Ramos (cell line): Measurements from ENCODE around the gene THAP10.
"Not testable (repeated sequence)": the region's sequence is repeated elsewhere in the genome, so short reads cannot be mapped to it uniquely, and the experiment has no call there.

ENCODE experiments used
- in situ Hi-C: fragments of 300-500 bp; cut with MboI; formaldehyde crosslinking; loops from one replicate; pipeline ENCODE4 v1.14.3; 2022; ENCODE audit warnings: low sequenced_read_pairs; ENCODE audit not compliant: unreplicated experiment

Gene THAP10

GRCh38 chr15:70892002-70892911 lies at the start of gene THAP10, which contains the start of gene LRRC49:
TSS of gene THAP10 (minus strand) at chr15:70892433. CDS start at chr15:70892272, 161 bp downstream.
TSS of gene LRRC49 (plus strand) at chr15:70892826. CDS start at chr15:70892895, 69 bp downstream.
- in situ Hi-C loops: no loop called here

DNA sequence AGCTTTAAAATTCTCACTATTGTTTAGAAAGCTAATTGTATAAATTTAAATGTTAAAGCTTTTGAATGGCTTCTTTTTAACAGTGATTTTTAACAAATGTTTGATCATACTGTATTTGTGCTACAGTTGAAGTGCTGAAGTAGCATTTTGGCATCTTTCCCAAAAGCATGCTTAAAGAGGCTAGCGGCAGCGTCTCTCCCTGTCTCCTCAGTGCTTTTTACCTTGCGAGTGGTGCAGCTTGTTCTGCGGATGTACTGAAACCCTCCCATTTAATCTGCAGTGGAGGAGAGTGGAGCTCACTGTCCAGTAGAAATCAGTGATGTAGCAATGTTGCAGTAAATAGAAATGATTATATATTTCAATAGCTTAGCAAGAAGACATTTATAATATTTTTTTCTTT lies 44.1 kb upstream of the THAP10 start:
- in situ Hi-C loops: no loop called here

DNA sequence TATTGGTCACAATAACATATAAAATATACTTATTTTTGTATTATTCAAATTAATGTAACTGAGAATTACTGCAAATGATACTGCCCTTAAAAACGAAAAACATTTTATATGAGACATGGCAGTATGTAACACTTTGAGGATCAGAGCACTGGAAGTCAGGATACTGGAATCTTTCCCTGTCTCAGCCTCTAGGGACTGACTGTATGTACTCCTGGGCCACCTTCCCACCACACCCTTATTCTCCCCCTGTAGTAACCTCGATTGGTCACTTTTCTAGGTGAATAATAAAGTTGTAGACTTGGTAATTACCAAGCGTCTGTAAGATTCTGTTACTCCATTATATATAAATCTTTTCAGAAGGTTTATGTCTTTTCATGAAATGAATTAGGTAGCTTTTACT lies 43.4 kb upstream of the THAP10 start:
- in situ Hi-C loops: no loop called here

GRCh38 chr15:70933411-70933810 lies 41.2 kb upstream of the THAP10 start:
- in situ Hi-C loops: no loop called here

GRCh38 chr15:70932397-70932796 lies 40.2 kb upstream of the THAP10 start:
- in situ Hi-C loops: no loop called here

- in situ Hi-C loops: no loop called here
These were observed 39.6 kb upstream of the THAP10 start for GRCh38 chr15:70931821-70932220.

GRCh38 chr15:70926914-70927313 lies 34.7 kb upstream of the THAP10 start:
- in situ Hi-C loops: not testable (repeated sequence)

DNA sequence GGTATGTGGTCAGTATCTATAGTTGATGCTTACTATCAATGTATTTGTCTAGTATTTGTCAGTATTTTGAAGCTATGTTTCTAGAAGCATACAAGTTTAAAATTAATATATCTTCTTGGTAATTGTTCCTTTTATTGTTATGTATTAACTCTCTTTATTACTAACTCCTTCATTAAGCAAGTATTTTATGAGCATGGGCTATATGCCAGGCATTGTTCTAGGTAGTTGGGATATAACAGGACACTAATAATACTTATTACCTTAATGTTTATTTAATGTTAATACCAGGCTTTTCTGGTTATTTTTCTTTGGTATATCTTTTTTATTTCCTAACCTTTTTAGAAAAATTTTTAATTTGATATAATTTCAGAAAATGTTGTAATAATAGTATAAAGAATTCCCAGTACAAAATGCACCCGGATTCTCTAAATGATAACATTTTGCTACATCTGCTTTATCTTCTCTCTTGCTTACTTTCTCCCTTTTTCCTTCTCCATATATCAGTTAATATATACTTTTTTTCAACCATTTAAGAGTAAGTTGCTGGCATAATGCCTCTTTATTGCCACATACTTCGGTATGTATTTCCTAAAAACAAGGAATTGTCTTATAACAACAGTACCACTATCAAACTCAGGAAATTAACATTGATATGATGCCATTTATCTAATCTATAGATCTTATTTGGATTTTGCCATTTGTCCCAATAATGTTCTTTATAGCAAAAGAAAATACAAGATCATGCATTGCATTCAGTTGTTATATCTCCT lies 31.3 kb upstream of the THAP10 start:
- in situ Hi-C loops: no loop called here

DNA sequence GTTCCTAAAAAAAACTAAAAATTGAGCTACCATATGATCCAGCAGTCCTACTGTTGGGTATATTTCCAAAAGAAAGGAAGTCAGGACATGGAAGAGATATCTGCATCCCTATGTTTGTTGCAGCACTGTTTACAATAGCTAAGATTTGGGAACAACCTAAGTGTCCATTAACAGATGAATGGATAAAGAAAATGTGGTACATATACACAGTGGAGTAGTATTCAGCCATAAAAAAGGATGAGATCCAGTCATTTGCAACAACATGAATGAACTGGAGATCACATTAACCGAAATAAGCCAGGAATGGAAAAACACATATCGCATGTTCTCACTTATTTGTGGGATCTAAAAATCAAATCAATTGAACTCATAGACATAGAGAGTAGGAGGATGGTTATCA lies 29.9 kb upstream of the THAP10 start:
- in situ Hi-C loops: no loop called here

- in situ Hi-C loops: no loop called here
These were observed 28.9 kb upstream of the THAP10 start for GRCh38 chr15:70920981-70921696.

DNA sequence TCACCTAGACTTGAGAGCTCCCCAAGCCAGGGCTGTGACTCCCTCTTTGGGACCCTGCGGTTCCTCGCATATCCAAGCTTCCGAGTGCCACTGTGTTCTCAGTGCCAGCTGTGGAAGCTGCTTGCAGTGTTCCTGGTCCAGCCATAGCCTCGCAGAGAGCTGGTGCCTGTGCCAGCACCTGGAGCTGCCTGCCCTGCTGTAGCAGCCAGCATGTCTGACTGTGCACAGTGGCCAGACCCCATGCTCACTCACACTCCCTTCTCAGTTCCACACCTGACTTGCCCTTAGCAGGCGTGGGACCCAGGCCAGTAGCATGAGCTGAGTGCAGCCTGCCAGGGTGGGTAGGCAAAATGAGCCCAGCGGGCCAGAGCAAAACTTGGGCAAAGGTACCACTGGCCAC lies 25.7 kb upstream of the THAP10 start:
- in situ Hi-C loops: no loop called here

DNA sequence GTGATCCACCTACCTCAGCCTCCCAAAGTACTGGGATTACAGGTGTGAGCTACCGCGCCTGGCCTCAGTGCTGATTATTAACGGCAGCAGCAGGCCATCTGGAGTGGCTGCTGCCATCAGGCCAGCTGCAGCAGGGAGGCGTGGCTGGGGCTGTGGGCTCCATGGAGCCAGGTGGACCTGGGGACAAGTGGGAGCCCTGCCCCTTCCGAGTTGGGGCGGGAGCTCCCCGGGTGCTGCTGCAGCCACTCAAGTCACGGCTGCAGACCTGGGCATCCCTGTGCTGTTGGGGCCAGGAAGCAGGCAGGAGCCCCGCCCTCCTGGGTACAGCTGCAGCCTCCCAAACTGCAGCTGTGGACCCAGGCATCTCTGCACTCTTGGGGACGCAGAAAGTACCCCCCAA lies 24.3 kb upstream of the THAP10 start:
- in situ Hi-C loops: no loop called here

GRCh38 chr15:70912187-70912586 lies 20.0 kb upstream of the THAP10 start:
- in situ Hi-C loops: no loop called here

GRCh38 chr15:70910958-70911357 lies 18.7 kb upstream of the THAP10 start:
- in situ Hi-C loops: no loop called here

DNA sequence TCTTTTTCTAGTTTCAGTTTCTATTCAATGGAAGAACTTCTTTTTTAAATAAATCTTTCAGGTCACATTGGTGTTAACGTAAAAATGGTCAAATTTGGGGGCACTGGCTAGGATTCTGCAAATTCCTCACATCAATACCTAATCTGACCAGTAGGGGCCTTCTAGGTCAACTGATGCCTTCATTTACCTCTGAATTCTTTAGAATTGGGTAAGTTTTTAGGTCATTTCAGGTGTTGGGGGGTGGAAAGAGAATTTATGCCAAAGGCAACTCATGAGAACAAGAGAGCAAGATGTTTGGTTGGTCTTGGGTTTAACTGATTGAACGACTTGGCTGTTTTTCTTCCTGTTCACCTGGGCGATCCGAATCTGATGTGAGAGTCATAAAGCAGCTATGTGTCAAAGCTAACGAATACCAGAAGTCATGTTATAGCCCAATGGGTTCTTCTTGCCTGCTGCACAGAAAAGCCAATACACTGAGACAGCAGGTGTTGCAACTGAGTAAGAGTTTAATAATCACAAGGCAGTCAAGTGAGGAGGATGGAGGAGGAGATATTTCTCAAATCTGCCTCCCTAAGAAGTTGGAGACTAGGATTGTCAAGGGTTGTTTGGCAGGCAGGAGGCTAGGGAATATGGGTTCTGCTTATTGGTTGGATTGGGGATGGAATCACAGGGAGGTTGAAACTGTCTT lies 15.7 kb upstream of the THAP10 start:
- in situ Hi-C loops: no loop called here

DNA sequence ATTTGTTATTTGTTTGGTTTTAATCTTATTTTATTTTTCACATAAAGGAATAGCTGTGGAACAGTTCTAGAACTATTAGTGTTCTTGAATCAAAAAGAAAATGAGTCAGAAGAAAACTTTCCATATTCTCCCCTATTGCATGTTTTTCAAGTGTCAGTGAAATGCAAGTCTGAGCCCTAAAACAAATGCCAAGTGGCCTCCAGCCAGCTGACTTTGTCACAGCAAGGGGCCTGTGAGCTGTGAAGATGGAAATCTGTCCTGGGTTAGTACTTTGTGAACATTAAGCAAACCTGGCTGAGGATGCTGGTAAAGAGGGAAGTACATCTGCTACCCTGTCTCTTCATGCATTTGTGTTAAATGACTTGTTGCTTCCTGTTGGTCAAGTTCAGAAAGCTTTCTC lies 14.6 kb upstream of the THAP10 start:
- in situ Hi-C loops: no loop called here

DNA sequence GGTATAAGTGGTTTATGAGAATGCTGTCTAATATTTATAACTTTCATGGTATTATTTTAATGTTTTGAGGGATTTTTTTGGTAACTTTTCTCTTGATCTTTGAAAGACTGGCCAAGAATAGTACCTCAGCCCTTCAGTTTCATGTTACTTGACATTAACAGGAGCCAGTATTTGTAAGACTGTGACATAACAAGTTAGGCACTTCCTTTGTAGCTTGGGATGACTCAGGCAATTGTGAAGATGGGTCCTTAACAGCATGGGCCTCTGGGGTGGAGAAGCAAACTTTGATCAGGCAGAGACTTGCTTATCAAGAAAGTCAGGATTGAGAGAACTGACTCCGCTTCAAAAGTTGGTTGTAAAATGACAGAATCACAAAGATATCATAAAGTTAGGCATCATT lies 9.9 kb upstream of the THAP10 start:
- in situ Hi-C loops: no loop called here

- in situ Hi-C loops: no loop called here
These were observed 803 bp upstream of the THAP10 start for GRCh38 chr15:70892912-70893560.

DNA sequence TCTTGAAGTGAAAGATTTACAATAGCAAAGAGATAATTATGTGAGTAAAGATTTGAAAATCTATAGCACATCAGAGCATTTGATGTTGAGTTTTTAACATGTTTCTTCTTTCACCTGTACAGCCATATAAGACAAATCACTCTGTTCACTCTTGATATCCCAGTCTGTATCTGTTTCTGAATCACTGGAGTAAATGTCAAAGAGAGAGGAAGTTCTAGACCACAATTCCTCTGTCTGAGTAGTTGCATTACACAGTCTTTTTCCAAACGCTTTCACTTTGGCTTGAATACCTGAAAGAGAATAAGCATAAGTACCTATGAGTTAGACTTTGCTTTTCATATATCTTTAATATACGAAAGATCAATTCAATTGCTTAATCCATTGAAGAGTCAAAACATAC lies 9.9 kb downstream of the THAP10 start:
- in situ Hi-C loops: no loop called here

GRCh38 chr15:70880781-70881180 lies 11.5 kb downstream of the THAP10 start:
- in situ Hi-C loops: no loop called here
